ENCODE data around the gene RIMS3.

The RIMS3 gene

DNA sequence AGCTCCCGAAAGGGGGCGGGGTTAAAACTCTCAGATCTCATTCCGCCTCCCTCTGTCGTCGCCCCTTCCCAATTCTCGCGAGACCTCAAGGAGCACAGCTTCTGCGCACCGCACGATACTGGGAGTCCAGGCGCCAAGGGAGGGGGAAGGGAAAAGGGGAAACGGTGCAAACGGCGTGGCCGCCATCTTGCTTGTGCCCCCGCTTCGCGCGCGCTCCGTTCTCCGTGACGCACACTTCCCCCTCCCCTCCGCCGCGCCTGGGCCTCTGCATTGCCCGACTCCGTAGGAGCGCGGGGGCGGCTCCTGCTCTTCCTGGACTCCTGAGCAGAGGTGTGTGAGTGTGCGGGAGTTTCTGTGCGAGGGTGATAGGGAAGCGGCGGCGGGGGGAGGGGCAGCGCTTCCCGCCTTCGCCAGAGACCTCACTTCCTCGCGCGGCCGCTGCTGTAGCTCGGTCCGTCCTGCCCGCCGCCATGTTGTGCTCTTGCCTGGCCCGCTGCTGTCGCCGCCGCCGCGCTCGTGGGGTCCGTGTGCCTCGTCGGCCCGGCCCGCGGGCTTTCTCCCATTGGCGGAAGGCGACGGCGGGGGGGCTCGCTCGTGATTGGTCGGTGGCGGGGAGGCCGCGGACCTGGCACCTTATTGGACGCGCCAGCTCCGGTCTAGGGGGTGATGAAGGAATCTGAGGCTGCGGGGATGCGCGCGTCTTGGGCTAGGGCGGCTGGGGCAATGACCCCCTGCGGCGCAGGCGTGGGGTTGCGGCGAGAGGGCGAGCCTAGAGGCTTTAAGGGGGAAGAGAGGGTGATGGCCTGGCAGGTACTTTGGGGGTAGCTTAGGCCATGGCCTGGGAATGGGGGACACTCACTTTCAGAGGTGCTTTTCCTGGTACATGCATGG, 26.3 kb upstream of the RIMS3 start, which contains the start of gene NFYC:
Gene NFYC, plus strand, starts transcription at position 167 of the 891 bp plus-strand sequence. CDS start 47,140 bp downstream, outside the sequence.
- DNase-seq (ENCODE audit: low read depth in 2 of 2): peak; percentile 98

GRCh38 chr1:40690771-40691537, 25.5 kb upstream of the RIMS3 start:
- DNase-seq (ENCODE audit: low read depth in 2 of 2): no peak

- DNase-seq (ENCODE audit: low read depth in 2 of 2): no peak
Measured at GRCh38 chr1:40689737-40690136, 24.3 kb upstream of the RIMS3 start.

DNA sequence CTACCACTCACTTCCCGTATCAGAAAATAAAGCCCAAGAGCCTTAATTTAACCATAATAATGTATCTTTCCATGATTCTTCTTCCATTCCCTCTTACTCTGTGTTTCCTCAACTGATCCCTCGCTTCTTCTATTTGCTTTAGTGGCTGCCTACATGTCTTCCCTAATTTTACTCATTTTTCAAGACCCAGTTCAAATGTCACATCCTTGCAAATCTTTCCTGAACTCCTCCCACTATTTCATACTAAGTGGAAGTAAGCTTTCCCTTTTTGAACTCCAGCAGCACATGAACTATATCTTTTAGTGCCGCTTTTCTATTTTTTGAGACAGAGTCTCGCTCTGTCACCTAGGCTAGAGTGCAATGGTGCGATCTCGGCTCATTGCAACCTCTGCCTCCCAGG, 22.2 kb upstream of the RIMS3 start:
- no peak for DNase-seq (ENCODE audit: low read depth in 2 of 2)

- no peak for DNase-seq (ENCODE audit: low read depth in 2 of 2)
Measured at GRCh38 chr1:40687059-40687458, 21.6 kb upstream of the RIMS3 start.

GRCh38 chr1:40684669-40685068, 19.2 kb upstream of the RIMS3 start:
- DNase-seq (ENCODE audit: low read depth in 2 of 2): no peak

GRCh38 chr1:40679165-40679953, 13.9 kb upstream of the RIMS3 start:
- DNase-seq (ENCODE audit: low read depth in 2 of 2): no peak

DNA sequence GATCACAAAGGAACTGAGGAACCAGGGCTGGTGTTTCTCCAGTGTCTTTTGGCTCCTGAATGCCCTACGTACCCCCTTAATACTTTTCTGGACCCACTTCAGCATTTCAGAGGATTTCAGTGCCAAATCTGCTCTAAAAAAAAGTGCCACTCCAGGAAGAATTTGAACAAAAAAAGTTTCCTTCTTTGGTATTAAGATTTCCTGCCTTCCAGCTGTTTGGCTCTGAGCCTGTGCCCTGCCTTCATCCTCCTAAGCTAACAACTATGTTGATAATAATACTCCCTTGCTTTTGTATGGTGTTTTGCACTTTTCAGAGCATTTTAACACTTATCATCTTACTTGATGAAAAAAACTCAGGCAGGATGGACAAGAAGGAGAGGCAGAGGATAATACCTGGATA, 11.0 kb upstream of the RIMS3 start:
- no peak for DNase-seq (ENCODE audit: low read depth in 2 of 2)

- DNase-seq (ENCODE audit: low read depth in 2 of 2): no peak
Measured at GRCh38 chr1:40673452-40673851, 8.0 kb upstream of the RIMS3 start.

GRCh38 chr1:40668769-40669525, 3.5 kb upstream of the RIMS3 start:
- DNase-seq (ENCODE audit: low read depth in 2 of 2): no peak

- DNase-seq (ENCODE audit: low read depth in 2 of 2): no peak
Measured at GRCh38 chr1:40664791-40665190, 691 bp downstream of the RIMS3 start.

- no peak for DNase-seq (ENCODE audit: low read depth in 2 of 2)
Measured at GRCh38 chr1:40664167-40664537, 1.3 kb downstream of the RIMS3 start.

GRCh38 chr1:40663324-40664166, 1.9 kb downstream of the RIMS3 start:
- DNase-seq (ENCODE audit: low read depth in 2 of 2): no peak

DNA sequence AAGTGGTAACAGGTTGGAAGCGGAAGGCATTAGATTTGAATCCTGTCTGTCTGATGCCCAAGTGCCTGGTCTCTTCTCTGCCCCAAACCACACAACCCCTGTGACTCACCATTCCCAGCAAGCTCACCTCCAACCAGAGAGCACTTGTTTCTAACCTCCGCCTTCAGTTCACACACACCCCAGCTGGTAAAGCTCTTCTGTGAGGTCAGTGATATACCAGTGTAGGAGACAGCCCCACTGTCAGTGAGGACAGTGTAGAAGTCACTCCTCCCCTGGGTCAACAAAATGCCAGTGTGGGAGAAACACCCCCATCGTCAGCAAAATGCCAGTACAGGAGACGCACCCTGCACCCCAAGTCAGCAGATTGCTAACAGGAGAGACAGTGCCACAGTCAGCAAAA, 2.6 kb downstream of the RIMS3 start:
- DNase-seq (ENCODE audit: low read depth in 2 of 2): no peak

GRCh38 chr1:40662151-40662550, 3.3 kb downstream of the RIMS3 start:
- no peak for DNase-seq (ENCODE audit: low read depth in 2 of 2)

GRCh38 chr1:40661678-40662077, 3.8 kb downstream of the RIMS3 start:
- no peak for DNase-seq (ENCODE audit: low read depth in 2 of 2)

DNA sequence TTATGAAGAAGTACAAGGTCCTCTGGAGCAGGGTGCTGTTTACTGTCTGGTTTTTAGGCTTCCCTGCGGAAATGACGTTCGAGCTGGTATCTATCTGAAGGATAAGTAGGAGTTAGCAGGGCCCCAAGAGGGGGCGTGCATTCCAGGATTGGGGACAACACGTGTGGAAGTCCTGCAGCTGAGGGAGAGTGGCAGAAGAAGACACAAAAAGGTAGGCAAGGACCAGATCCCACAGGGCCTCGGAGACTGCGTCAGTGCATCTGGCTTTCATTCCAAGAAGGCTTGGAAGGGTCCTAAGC, 5.9 kb downstream of the RIMS3 start:
- DNase-seq (ENCODE audit: low read depth in 2 of 2): no peak

DNA sequence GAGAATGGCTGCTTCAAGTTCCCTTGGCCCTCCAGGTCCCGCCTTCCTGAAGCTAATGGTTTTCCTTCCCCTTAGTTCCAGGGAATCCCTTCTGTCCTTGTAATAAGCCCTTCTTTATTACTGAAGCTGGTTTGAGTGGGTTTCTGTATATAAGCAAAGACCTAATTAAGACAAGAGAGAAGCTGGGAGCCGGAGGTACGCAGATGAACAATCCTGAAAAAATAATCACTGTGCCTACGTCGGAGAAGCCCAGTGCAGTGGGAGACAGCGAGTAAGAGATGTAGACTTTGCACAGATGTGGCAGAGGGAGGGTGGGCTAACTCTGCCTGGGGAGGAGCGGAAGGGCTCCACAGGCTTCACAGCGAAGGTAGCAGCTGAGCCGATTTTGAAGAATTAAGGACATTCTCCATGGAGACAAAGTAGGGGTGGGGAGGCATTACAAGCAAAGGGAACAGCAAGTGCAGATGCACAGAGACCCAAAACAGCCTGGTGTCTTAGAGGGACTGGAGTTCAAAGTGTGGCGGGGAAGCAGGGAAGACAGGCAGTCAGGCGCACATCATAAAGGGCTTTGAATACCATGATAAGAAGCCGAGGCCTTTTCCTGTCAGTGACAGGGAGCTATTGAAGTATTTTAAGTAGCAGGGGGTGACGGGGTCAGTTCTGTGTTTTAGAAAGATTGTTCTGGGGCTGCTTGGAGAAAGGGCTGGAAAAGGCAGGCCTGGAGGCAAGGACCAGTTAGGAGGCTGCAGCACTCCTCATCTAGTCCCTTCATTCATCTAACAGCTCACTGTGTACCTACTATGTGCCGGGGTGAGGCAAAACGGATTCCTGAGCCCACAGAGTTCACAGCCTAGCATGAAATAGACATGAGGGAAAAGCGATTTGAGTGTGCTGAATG, 6.5 kb downstream of the RIMS3 start:
- DNase-seq (ENCODE audit: low read depth in 2 of 2): no peak

GRCh38 chr1:40657046-40657445, 8.4 kb downstream of the RIMS3 start:
- DNase-seq (ENCODE audit: low read depth in 2 of 2): no peak
